Measurements from ENCODE around the gene S100P. TPM values are rescaled to one million over a fixed set of nuclear protein-coding genes. Genes with fewer than 3 reads are reported as not detected.

Gene S100P
- total RNA-seq, 4 donors from 2014 or later, result 15.8 to 65.8 (median 51.8) TPM

GRCh38 chr4:6727081-6727942, 33.6 kb downstream of the S100P start:
- no peak overlapping the region for H3K4me3 ChIP-seq
- intact Hi-C loops (cut with DNase I), result no loop called here
- DNase-seq, result no peak

GRCh38 chr4:6727943-6728250, 34.2 kb downstream of the S100P start:
- TF ChIP-seq POLR2A (IDR thresholded peaks at IDR 0.05) (no peak), CTCF (IDR thresholded peaks at IDR 0.05) (no peak)
- Histone ChIP-seq H3K4me3 (no peak overlapping the region), H3K9me3 (no peaks in the 10 kb centered on the region), H3K4me1 (peaks cover 7 to 24% (median 14%) of the 10 kb centered on the region in 3 donors), H3K27me3 (no peaks in the 10 kb centered on the region), H3K27ac (no peak overlapping the region), H3K36me3 (no peaks in the 10 kb centered on the region)
- DNase-seq, result no peak
- WGBS, 2 donors, result 60 to 64% methylated on average over 1 to 2 of the region's 3 CpGs
- intact Hi-C loops (cut with DNase I), result no loop called here

More at GRCh38 chr4:6727081-6727942, 33.6 kb downstream of the S100P start:
- no peak for TF ChIP-seq CTCF (IDR thresholded peaks at IDR 0.05)
- Histone ChIP-seq H3K4me1 (peaks cover 1 to 18% (median 8%) of the 10 kb centered on the region in 3 donors), H3K27ac (no peak overlapping the region), H3K9me3 (no peaks in the 10 kb centered on the region), H3K27me3 (no peaks in the 10 kb centered on the region), H3K36me3 (no peaks in the 10 kb centered on the region)
- 56 to 73% methylated on average over 16 to 20 of the region's 31 CpGs for WGBS, 2 donors

DNA sequence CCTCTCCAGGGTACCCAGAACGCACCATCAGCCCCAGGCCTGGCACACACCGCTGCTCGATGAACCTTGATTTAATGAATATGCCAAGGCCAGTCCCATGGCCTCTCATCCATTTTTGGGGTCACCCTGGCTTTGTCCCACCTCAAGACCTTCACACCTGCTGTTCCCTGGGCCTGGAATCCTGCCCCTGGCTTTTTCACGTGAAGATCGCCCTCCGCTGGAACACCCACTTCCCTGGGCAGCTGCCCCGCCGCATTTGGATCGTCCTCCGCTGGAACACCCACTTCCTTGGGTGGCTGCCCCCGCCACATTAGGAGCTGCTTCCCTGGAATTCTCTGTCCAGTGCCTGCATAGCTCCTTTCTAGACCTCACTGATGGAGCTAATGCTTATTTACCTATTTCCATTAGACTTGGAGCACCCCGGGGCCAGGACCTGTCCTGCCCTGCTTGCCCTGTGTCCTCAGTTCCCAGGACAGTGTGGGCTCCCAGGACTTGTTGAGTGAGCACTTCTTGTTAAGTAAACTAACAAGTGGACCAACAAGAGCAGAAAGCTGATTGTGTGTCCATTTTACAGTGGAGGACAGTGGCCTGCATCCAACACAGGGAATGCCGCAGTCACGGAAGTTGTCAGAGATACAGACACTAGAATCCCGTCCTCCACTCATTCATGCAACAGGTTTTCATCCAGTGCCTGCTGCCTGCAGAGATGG, 34.8 kb downstream of the S100P start:
- 80 to 87% methylated on average over 15 of the region's 15 CpGs for WGBS, 2 donors
- peaks cover 11 to 30% (median 20%) of the 10 kb centered on the region in 3 donors for H3K4me1 ChIP-seq
- no peaks in the 10 kb centered on the region for H3K27me3 ChIP-seq
- no peak overlapping the region for H3K27ac ChIP-seq
- no peak for TF ChIP-seq CTCF (IDR thresholded peaks at IDR 0.05)
- TF ChIP-seq POLR2A (IDR thresholded peaks at IDR 0.05), result no peak
- intact Hi-C loops (cut with DNase I), result no loop called here
- no peaks in the 10 kb centered on the region for H3K36me3 ChIP-seq
- DNase-seq, result no peak
- H3K4me3 ChIP-seq, result no peak overlapping the region
- H3K9me3 ChIP-seq, result no peaks in the 10 kb centered on the region

- peaks cover 11 to 23% (median 14%) of the 10 kb centered on the region in 3 donors for H3K4me1 ChIP-seq
- no peaks in the 10 kb centered on the region for H3K9me3 ChIP-seq
- intact Hi-C loops (cut with DNase I), result no loop called here
- H3K36me3 ChIP-seq, result no peaks in the 10 kb centered on the region
- H3K27me3 ChIP-seq, result no peaks in the 10 kb centered on the region
- WGBS, 2 donors, result 46 to 67% methylated on average over 7 to 15 of the region's 20 CpGs
- H3K27ac ChIP-seq, result no peak overlapping the region
- no peak for TF ChIP-seq CTCF (IDR thresholded peaks at IDR 0.05)
- no peak for TF ChIP-seq POLR2A (IDR thresholded peaks at IDR 0.05)
- DNase-seq, result no peak
- no peak overlapping the region for H3K4me3 ChIP-seq
These were observed 37.1 kb downstream of the S100P start for GRCh38 chr4:6730603-6731317.

DNA sequence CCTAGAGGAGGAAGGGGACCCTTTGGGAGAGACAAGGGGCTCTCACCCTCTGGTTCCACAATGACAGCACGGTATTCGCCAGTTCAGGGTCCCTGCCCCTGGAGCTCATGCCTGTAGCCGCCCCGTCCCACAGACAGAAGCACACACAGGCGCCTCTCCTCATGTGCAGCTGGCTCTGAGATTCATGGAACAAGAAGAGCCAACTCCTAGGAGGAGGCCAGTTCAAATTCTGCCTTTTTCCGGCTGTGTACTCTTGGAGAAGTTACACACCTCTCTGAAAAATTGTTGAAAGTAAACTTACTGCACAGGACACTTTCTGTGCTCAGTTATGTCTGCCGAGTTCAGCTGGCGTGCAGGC, 37.6 kb downstream of the S100P start:
- Histone ChIP-seq H3K27me3 (no peaks in the 10 kb centered on the region), H3K4me1 (peaks cover 11 to 23% (median 14%) of the 10 kb centered on the region in 3 donors), H3K9me3 (no peaks in the 10 kb centered on the region), H3K36me3 (no peaks in the 10 kb centered on the region), H3K27ac (no peak overlapping the region), H3K4me3 (no peak overlapping the region)
- 96% methylated on average over 7 of the region's 8 CpGs; no CpG with 5 or more reads in 1 of the 2 donors for WGBS, 2 donors
- intact Hi-C loops (cut with DNase I), result no loop called here
- TF ChIP-seq POLR2A (IDR thresholded peaks at IDR 0.05) (no peak), CTCF (IDR thresholded peaks at IDR 0.05) (no peak)
- DNase-seq, result no peak
